Colonic mucosa (tissue), 4 donors: ENCODE data around the gene DRAM2. TPM values are rescaled to one million over a fixed set of nuclear protein-coding genes. Genes with fewer than 3 reads are reported as not detected.

ENCODE experiments used
- DNase-seq: peaks from one replicate; pipeline ENCODE4 v3.0.0-alpha.2; 2020
- H3K27ac ChIP-seq: fragments of 200-600 bp; one replicate; pipeline ENCODE4 v1.8.0; 2021
- H3K27me3 ChIP-seq: fragments of 200-600 bp; one replicate; pipeline ENCODE4 v1.8.0; 2021
- H3K36me3 ChIP-seq: fragments of 200-600 bp; one replicate; pipeline ENCODE4 v1.8.0; 2021
- H3K4me1 ChIP-seq: fragments of 200-600 bp; one replicate; pipeline ENCODE4 v1.8.0; 2021; ENCODE audit warnings: mild to moderate bottlenecking
- H3K4me3 ChIP-seq: fragments of 200-600 bp; one replicate; pipeline ENCODE4 v1.8.0; 2021
- H3K9ac ChIP-seq, 2 donors: one replicate each; pipeline ENCODE4 v1.7.0; 2013; ENCODE audit warnings: control low read depth in 2 of 2, low read depth in 2 of 2, low read length in 2 of 2
- H3K9me3 ChIP-seq: fragments of 200-600 bp; one replicate; pipeline ENCODE4 v1.8.0; 2021
- CTCF ChIP-seq: fragments of 200-600 bp; IDR thresholded peaks from one replicate; pipeline ENCODE4 v1.8.0; 2022; ENCODE audit warnings: antibody characterized with exemption, mild to moderate bottlenecking
- intact Hi-C: fragments of 100-400 bp; cut with DNase I; formaldehyde crosslinking; loops from one replicate; pipeline ENCODE4 v1.14.1; 2022
- total RNA-seq, 2 donors: library from RNA; stranded (reverse); fragmentation: NEBNext Ultra II Directional in 1 of 2; extraction: Animal tissue kit (Norgen Biotek cat#: 25700) in 1 of 2; gene quantifications; one replicate each; pipeline ENCODE4 v1.2.1, GENCODE V29; 2021
- donor health status: healthy.
- donor health status: DM: no; HTN: no; CAD: no.
- donor health status: DM: no; HTN: no; CAD: no.

DRAM2 gene
- total RNA-seq, 2 donors from 2014 or later: 35.8 to 88.8 TPM

- H3K27me3 ChIP-seq: no peaks in the 10 kb centered on the region
- no peak for DNase-seq
- H3K36me3 ChIP-seq: peaks cover 11% of the 10 kb centered on the region
- no peak overlapping the region for H3K4me3 ChIP-seq
- no peaks in the 10 kb centered on the region for H3K9me3 ChIP-seq
- H3K27ac ChIP-seq: no peak overlapping the region
- no peaks in the 10 kb centered on the region for H3K4me1 ChIP-seq
- H3K9ac ChIP-seq: no peak overlapping the region
- TF ChIP-seq CTCF: no peak
- intact Hi-C loops: no loop called here
Observed at GRCh38 chr1:111151838-111152237, 11.9 kb upstream of the DRAM2 start.

- no peak for TF ChIP-seq CTCF
- H3K4me1 ChIP-seq: no peaks in the 10 kb centered on the region
- DNase-seq: no peak
- H3K4me3 ChIP-seq: no peak overlapping the region
- H3K36me3 ChIP-seq: peaks cover 11% of the 10 kb centered on the region
- no peak overlapping the region for H3K27ac ChIP-seq
- no peaks in the 10 kb centered on the region for H3K27me3 ChIP-seq
- no peak overlapping the region for H3K9ac ChIP-seq
- H3K9me3 ChIP-seq: no peaks in the 10 kb centered on the region
- intact Hi-C loops: loop anchor here (10.0 kb wide), 1 partner anchor 76 kb away; the partner anchor contains the start of gene CHI3L2
Observed at GRCh38 chr1:111148376-111148881, 8.5 kb upstream of the DRAM2 start.

GRCh38 chr1:111147948-111148347, 8.1 kb upstream of the DRAM2 start:
- no peak for DNase-seq
- no peak overlapping the region for H3K4me3 ChIP-seq
- peaks cover 11% of the 10 kb centered on the region for H3K36me3 ChIP-seq
- TF ChIP-seq CTCF: no peak
- intact Hi-C loops: loop anchor here (10.0 kb wide), 1 partner anchor 77 kb away; the partner anchor contains the start of gene CHI3L2
- no peaks in the 10 kb centered on the region for H3K9me3 ChIP-seq
- H3K4me1 ChIP-seq: no peaks in the 10 kb centered on the region
- H3K9ac ChIP-seq: no peak overlapping the region
- H3K27me3 ChIP-seq: no peaks in the 10 kb centered on the region
- H3K27ac ChIP-seq: no peak overlapping the region

- Histone ChIP-seq H3K9ac (no peak overlapping the region), H3K4me3 (no peak overlapping the region), H3K27me3 (no peaks in the 10 kb centered on the region), H3K9me3 (no peaks in the 10 kb centered on the region), H3K4me1 (no peaks in the 10 kb centered on the region), H3K27ac (no peak overlapping the region), H3K36me3 (peaks cover 8% of the 10 kb centered on the region)
- intact Hi-C loops: loop anchor here (10.0 kb wide), 1 partner anchor 79 kb away; the partner anchor contains the start of gene CHI3L2
- no peak for TF ChIP-seq CTCF
- DNase-seq: no peak
Observed at GRCh38 chr1:111145963-111146768, 6.3 kb upstream of the DRAM2 start.

- Histone ChIP-seq H3K9me3 (no peaks in the 10 kb centered on the region), H3K9ac (no peak overlapping the region), H3K4me1 (no peaks in the 10 kb centered on the region), H3K27ac (no peak overlapping the region), H3K27me3 (no peaks in the 10 kb centered on the region), H3K36me3 (peaks cover 7% of the 10 kb centered on the region), H3K4me3 (no peak overlapping the region)
- intact Hi-C loops: loop anchor here (10.0 kb wide), 1 partner anchor 79 kb away; the partner anchor contains the start of gene CHI3L2
- DNase-seq: no peak
- TF ChIP-seq CTCF: no peak
Observed at GRCh38 chr1:111145542-111145941, 5.6 kb upstream of the DRAM2 start.
